ENCODE measurements around the gene SPANXN5. TPM values are rescaled to one million over a fixed set of nuclear protein-coding genes. Genes with fewer than 3 reads are reported as not detected.
"Not testable (repeated sequence)": the region's sequence is repeated elsewhere in the genome, so short reads cannot be mapped to it uniquely, and the experiment has no call there.

SPANXN5 gene
- total and polyA plus RNA-seq, 2 donors from 2014 or later = not detected

DNA sequence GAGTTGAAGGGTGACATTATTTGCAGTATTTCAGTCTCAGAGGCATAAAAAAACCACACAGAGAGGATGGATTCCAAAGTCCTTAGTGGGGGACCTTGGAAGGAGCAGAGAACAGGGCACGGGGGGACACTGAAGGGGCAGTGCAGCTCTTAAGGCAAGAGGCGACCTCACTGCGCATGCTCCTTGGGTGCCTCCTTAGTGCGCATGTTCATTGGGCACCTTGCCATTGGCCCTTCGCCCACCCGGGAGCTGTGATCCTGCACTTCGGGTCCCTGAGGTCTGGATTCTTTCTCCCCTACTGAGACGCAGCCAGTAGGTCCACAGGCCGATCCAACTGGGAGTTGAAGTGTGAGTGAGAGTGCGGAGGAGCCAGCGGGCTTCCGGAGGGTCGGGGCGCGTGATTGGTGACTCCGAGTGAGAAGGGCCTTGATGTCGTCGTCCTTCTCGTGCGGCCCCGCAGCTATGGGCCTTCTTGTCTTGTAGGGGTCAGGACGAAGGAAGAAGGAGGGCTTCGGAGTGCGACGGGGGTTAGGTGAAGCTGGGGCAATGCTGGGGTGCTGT, 13.9 kb upstream of the SPANXN5 start, which contains the start of gene XAGE5:
Gene XAGE5 (plus strand): TSS at position 223 of the 561 bp plus-strand sequence. CDS start 1,280 bp downstream, outside the sequence.
- intact Hi-C loops (cut with DNase I) = no loop called here
- no peak within 1 kb of the TSS for H3K27ac ChIP-seq (ENCODE audit: low read depth in 2 of 2, low read length in 2 of 2)
- no peaks in the 10 kb centered on the region for H3K9me3 ChIP-seq (ENCODE audit: control insufficient read depth in 2 of 3, insufficient read depth in 1 of 3, low read length in 3 of 3)
- no peak for FAIRE-seq
- no peak for DNase-seq
- no peak within 1 kb of the TSS for H3K9ac ChIP-seq (ENCODE audit: low read length in 3 of 3)
- H3K27me3 ChIP-seq (ENCODE audit: control insufficient read depth, insufficient read depth, low read length) = peaks cover 9% of the 10 kb centered on the region
- no peak within 1 kb of the TSS for H3K4me3 ChIP-seq (ENCODE audit: low read length in 3 of 3)
- TF ChIP-seq, protein P1, sequence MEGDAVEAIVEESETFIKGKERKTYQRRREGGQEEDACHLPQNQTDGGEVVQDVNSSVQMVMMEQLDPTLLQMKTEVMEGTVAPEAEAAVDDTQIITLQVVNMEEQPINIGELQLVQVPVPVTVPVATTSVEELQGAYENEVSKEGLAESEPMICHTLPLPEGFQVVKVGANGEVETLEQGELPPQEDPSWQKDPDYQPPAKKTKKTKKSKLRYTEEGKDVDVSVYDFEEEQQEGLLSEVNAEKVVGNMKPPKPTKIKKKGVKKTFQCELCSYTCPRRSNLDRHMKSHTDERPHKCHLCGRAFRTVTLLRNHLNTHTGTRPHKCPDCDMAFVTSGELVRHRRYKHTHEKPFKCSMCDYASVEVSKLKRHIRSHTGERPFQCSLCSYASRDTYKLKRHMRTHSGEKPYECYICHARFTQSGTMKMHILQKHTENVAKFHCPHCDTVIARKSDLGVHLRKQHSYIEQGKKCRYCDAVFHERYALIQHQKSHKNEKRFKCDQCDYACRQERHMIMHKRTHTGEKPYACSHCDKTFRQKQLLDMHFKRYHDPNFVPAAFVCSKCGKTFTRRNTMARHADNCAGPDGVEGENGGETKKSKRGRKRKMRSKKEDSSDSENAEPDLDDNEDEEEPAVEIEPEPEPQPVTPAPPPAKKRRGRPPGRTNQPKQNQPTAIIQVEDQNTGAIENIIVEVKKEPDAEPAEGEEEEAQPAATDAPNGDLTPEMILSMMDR (IDR thresholded peaks at IDR 0.05; ENCODE audit: borderline replicate concordance, extremely low read depth, insufficient read depth) = no peak
- H3K36me3 ChIP-seq (ENCODE audit: control insufficient read depth in 2 of 3, insufficient read depth in 3 of 3, low read length in 3 of 3) = no peaks in the 10 kb centered on the region
- H3K4me1 ChIP-seq (ENCODE audit: control insufficient read depth in 2 of 3, insufficient read depth in 2 of 3, low read depth in 1 of 3, low read length in 3 of 3) = no peaks in the 10 kb centered on the region

DNA sequence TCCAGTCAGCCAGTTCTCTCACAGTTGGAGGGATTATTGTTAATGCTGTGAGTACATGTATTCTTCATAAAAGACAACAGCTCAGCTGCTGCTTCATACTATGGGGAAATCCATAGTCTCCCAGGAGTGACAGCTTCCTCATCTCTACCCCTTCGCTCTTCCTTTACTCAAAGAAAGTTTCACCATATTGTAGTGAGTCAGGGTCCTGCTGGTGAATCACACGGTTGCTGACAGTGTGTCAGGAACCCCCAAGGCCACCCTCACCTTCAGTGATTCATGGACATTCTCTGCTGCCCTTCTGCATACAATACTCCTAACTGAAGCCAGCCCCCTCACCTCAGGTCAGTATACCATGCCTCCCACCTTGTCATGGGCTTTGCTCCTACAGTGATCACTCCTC, 7.6 kb upstream of the SPANXN5 start:
- DNase-seq; H3K4me1 ChIP-seq (ENCODE audit: control insufficient read depth in 2 of 3, insufficient read depth in 2 of 3, low read depth in 1 of 3, low read length in 3 of 3); intact Hi-C loops (cut with DNase I); H3K36me3 ChIP-seq (ENCODE audit: control insufficient read depth in 2 of 3, insufficient read depth in 3 of 3, low read length in 3 of 3); H3K9me3 ChIP-seq (ENCODE audit: control insufficient read depth in 2 of 3, insufficient read depth in 1 of 3, low read length in 3 of 3); FAIRE-seq; H3K27me3 ChIP-seq (ENCODE audit: control insufficient read depth, insufficient read depth, low read length); H3K27ac ChIP-seq (ENCODE audit: low read depth in 2 of 2, low read length in 2 of 2); H3K9ac ChIP-seq (ENCODE audit: low read length in 3 of 3); H3K4me3 ChIP-seq (ENCODE audit: low read length in 3 of 3): not testable (repeated sequence)

DNA sequence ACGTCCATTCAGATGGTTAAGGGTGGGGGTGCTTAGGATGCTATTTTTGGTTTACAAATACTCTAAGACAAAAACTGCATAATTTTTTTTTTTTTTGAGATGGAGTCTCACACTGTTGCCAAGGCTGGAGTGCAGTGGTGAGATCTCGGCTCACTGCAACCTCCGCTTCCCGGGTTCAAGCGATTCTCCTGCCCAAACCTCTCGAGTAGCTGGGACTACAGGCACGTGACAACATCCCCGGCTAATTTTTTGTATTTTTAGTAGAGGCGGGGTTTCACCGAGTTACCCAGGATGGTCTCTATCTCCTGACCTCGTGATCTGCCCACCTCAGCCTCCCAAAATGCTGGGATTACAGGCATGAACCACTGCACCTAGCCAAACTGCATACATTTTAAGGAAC, 23.7 kb downstream of the SPANXN5 start:
- H3K4me3 ChIP-seq (ENCODE audit: low read length in 3 of 3); H3K36me3 ChIP-seq (ENCODE audit: control insufficient read depth in 2 of 3, insufficient read depth in 3 of 3, low read length in 3 of 3); H3K27ac ChIP-seq (ENCODE audit: low read depth in 2 of 2, low read length in 2 of 2); FAIRE-seq; H3K4me1 ChIP-seq (ENCODE audit: control insufficient read depth in 2 of 3, insufficient read depth in 2 of 3, low read depth in 1 of 3, low read length in 3 of 3); DNase-seq; H3K9me3 ChIP-seq (ENCODE audit: control insufficient read depth in 2 of 3, insufficient read depth in 1 of 3, low read length in 3 of 3); H3K9ac ChIP-seq (ENCODE audit: low read length in 3 of 3); H3K27me3 ChIP-seq (ENCODE audit: control insufficient read depth, insufficient read depth, low read length); intact Hi-C loops (cut with DNase I): not testable (repeated sequence)

DNA sequence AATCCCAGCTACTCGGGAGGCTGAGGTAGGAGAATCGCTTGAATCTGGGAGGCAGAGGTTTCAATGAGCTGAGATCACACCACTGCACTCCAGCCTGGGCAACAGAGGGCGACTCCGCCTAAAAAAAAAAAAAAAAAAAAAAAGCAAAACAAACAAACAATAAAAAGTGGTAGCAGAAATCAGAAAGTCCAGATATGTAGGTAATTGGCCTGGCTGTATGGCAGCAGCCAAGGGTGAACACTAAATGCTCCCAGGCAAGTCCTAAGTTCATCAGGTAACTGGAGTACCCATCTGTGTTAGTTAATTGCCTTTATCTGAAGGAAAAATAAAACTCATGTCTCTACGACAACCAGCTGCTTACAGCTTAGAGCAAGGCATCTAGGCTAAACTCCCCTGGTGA, 31.2 kb downstream of the SPANXN5 start:
- H3K27me3 ChIP-seq (ENCODE audit: control insufficient read depth, insufficient read depth, low read length); intact Hi-C loops (cut with DNase I); FAIRE-seq; H3K9ac ChIP-seq (ENCODE audit: low read length in 3 of 3); DNase-seq; H3K36me3 ChIP-seq (ENCODE audit: control insufficient read depth in 2 of 3, insufficient read depth in 3 of 3, low read length in 3 of 3); H3K4me1 ChIP-seq (ENCODE audit: control insufficient read depth in 2 of 3, insufficient read depth in 2 of 3, low read depth in 1 of 3, low read length in 3 of 3); H3K27ac ChIP-seq (ENCODE audit: low read depth in 2 of 2, low read length in 2 of 2); H3K4me3 ChIP-seq (ENCODE audit: low read length in 3 of 3); H3K9me3 ChIP-seq (ENCODE audit: control insufficient read depth in 2 of 3, insufficient read depth in 1 of 3, low read length in 3 of 3): not testable (repeated sequence)

DNA sequence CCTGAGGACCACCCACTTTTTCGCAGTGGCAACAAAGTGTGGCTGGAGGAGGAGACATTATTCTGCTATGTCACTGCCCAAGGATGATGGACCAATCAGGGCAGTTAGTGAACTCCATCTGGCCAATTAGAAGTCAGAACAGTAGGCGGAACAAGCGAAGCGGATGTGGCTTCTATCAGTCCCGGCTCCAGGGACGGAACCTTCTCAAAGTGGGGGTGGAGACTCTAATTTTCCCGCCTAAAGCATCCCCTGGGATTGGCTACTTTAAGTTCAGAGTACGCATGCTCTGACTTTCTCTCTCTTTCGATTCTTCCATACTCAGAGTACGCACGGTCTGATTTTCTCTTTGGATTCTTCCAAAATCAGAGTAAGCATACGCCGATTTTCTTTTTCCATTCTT, 46.3 kb downstream of the SPANXN5 start, which contains the start of gene SSX2B:
Gene SSX2B (plus strand): TSS at position 301 of the 400 bp plus-strand sequence. CDS start 1,429 bp downstream, outside the sequence.
- H3K9ac ChIP-seq (ENCODE audit: low read length in 3 of 3); H3K36me3 ChIP-seq (ENCODE audit: control insufficient read depth in 2 of 3, insufficient read depth in 3 of 3, low read length in 3 of 3); FAIRE-seq; H3K4me1 ChIP-seq (ENCODE audit: control insufficient read depth in 2 of 3, insufficient read depth in 2 of 3, low read depth in 1 of 3, low read length in 3 of 3); intact Hi-C loops (cut with DNase I); H3K9me3 ChIP-seq (ENCODE audit: control insufficient read depth in 2 of 3, insufficient read depth in 1 of 3, low read length in 3 of 3); DNase-seq; H3K27ac ChIP-seq (ENCODE audit: low read depth in 2 of 2, low read length in 2 of 2); H3K4me3 ChIP-seq (ENCODE audit: low read length in 3 of 3); H3K27me3 ChIP-seq (ENCODE audit: control insufficient read depth, insufficient read depth, low read length): not testable (repeated sequence)

Other genes with a start within 250 kb of the SPANXN5 start
- not detected for gene SSX7, start 142.5 kb downstream of the SPANXN5 start, total RNA-seq
- not detected for gene SSX7, start 142.5 kb downstream of the SPANXN5 start, polyA plus RNA-seq (ENCODE audit: insufficient read depth, low read depth, low replicate concordance)
- gene SSX2, start 90.2 kb downstream of the SPANXN5 start, total RNA-seq = not detected
- not detected for gene SSX2, start 90.2 kb downstream of the SPANXN5 start, polyA plus RNA-seq (ENCODE audit: insufficient read depth, low read depth, low replicate concordance)
- not detected for gene SSX2B, start 46.2 kb downstream of the SPANXN5 start, total RNA-seq
- gene SSX2B, start 46.2 kb downstream of the SPANXN5 start, polyA plus RNA-seq (ENCODE audit: insufficient read depth, low read depth, low replicate concordance) = not detected
- not detected for gene XAGE5, start 13.9 kb upstream of the SPANXN5 start, total RNA-seq
- gene XAGE5, start 13.9 kb upstream of the SPANXN5 start, polyA plus RNA-seq (ENCODE audit: insufficient read depth, low read depth, low replicate concordance) = not detected
- not detected for gene XAGE3, start 70.7 kb upstream of the SPANXN5 start, total RNA-seq
- gene XAGE3, start 70.7 kb upstream of the SPANXN5 start, polyA plus RNA-seq (ENCODE audit: insufficient read depth, low read depth, low replicate concordance) = not detected
- gene FAM156B, start 99.9 kb upstream of the SPANXN5 start, total RNA-seq = 15.2 TPM
- gene FAM156B, start 99.9 kb upstream of the SPANXN5 start, polyA plus RNA-seq (ENCODE audit: insufficient read depth, low read depth, low replicate concordance) = 13.1 TPM
- gene FAM156A, start 161.1 kb upstream of the SPANXN5 start, total RNA-seq = 20.5 TPM
- 9.9 TPM for gene FAM156A, start 161.1 kb upstream of the SPANXN5 start, polyA plus RNA-seq (ENCODE audit: insufficient read depth, low read depth, low replicate concordance)